GM21619 (cell line): ENCODE measurements around the gene MAGEH1.
"Not testable (repeated sequence)": the region's sequence is repeated elsewhere in the genome, so short reads cannot be mapped to it uniquely, and the experiment has no call there.

ENCODE experiments used
- ATAC-seq: cut with Tn5 transposase; IDR thresholded peaks from one replicate; pipeline ENCODE4 v1.9.1; 2021; ENCODE audit not compliant: unreplicated experiment

The MAGEH1 gene, protein sequence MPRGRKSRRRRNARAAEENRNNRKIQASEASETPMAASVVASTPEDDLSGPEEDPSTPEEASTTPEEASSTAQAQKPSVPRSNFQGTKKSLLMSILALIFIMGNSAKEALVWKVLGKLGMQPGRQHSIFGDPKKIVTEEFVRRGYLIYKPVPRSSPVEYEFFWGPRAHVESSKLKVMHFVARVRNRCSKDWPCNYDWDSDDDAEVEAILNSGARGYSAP

GRCh38 chrX:55451990-55452832 is at the start of gene MAGEH1:
TSS of gene MAGEH1 (plus strand) at chrX:55452127. CDS start at chrX:55452375, 248 bp downstream.
- peak; percentile 98 for ATAC-seq

- ATAC-seq, result not testable (repeated sequence)
Measured at GRCh38 chrX:55427079-55427478, 24.8 kb upstream of the MAGEH1 start.

GRCh38 chrX:55443468-55443867 is 8.5 kb upstream of the MAGEH1 start:
- not testable (repeated sequence) for ATAC-seq

GRCh38 chrX:55450259-55450658 is 1.7 kb upstream of the MAGEH1 start:
- no peak for ATAC-seq

DNA sequence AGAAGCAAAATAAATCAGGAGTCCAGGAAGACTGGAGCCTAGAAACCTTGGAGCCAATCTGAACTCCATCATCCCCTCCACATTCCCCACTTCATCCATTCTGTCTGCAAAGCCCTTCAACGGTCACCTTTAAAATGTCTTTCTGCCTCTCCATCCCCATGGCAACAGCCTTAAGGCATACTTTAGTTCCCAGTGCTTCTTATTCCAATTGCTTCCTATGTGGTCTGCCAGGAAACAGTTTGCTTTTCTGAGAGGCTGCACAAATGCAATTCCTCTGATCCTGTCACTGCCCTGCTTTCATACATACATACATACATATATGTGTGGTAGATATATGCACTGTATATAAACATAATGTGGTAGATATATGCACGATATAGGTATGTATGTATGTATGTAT is 786 bp upstream of the MAGEH1 start:
- ATAC-seq, result no peak

- ATAC-seq, result peak; percentile 25
Measured at GRCh38 chrX:55451626-55451989, 319 bp upstream of the MAGEH1 start.

GRCh38 chrX:55452833-55453124 is 852 bp downstream of the MAGEH1 start:
- ATAC-seq, result no peak

DNA sequence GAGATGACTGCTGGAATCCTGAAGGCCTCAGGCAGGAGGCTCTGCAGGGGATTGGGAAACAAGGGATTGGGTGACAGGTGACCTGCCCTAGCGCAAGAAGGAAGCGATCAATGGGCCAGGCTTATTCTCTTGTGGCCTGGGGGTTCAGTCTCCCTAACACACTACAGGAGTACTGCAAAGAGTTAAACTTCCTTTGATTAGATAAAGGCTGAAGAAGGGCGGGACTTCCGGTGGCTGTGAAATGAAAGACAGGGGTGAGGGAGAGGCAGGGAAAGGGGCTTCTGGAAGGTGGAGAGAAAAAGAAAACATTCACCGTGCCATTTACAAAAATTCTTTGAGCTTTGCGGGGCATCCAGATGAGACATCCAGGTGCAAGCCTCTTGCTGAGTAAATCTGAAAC is 3.8 kb downstream of the MAGEH1 start:
- not testable (repeated sequence) for ATAC-seq

GRCh38 chrX:55459426-55459825 is 7.5 kb downstream of the MAGEH1 start:
- ATAC-seq, result not testable (repeated sequence)

- not testable (repeated sequence) for ATAC-seq
Measured at GRCh38 chrX:55459926-55460325, 8.0 kb downstream of the MAGEH1 start.

GRCh38 chrX:55464050-55464449 is 12.1 kb downstream of the MAGEH1 start:
- ATAC-seq, result not testable (repeated sequence)

- not testable (repeated sequence) for ATAC-seq
Measured at GRCh38 chrX:55465108-55465507, 13.2 kb downstream of the MAGEH1 start.

GRCh38 chrX:55465791-55466190 is 13.9 kb downstream of the MAGEH1 start:
- ATAC-seq, result not testable (repeated sequence)

DNA sequence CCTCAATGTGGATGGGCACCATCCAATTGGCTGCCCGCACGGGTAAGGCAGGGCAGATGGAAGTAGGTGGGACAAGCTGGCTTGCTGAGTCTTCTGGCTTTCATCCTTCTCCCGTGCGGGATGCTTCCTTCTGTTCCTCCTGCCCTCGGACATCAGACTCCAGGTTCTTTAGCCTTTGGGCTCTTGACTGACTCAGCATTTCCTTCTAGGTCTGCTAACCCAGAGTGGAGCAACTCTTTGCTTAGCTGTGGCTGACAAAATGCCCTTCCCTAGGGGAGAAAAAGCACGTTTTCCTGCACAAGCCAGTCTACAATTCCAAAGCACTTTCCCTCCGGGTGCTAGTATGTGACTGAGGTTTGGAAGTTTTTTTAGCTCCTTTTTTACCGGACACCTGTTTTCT is 28.0 kb downstream of the MAGEH1 start:
- ATAC-seq, result not testable (repeated sequence)

GRCh38 chrX:55480390-55481062 is 28.6 kb downstream of the MAGEH1 start:
- no peak for ATAC-seq

DNA sequence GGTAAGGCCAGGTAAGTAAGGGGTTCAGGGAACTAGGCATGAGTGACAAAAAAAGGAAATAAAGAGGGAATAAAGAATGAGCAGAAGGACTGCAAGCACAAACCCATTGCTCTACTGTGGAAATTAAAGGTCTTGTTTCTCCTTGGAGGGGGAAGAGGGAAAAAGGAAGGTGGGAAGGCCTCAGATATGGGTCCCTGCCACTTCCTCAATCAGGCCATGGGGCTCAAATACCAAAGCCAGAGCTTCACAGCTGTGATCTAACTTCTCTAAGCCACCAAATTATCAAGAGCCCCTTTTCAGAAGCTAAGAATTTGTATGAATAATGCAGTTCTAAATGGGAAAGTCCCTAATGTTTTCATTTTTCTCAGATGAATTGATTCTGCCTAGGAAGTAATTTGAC is 33.0 kb downstream of the MAGEH1 start:
- no peak for ATAC-seq

- ATAC-seq, result no peak
Measured at GRCh38 chrX:55486736-55487135, 34.8 kb downstream of the MAGEH1 start.

DNA sequence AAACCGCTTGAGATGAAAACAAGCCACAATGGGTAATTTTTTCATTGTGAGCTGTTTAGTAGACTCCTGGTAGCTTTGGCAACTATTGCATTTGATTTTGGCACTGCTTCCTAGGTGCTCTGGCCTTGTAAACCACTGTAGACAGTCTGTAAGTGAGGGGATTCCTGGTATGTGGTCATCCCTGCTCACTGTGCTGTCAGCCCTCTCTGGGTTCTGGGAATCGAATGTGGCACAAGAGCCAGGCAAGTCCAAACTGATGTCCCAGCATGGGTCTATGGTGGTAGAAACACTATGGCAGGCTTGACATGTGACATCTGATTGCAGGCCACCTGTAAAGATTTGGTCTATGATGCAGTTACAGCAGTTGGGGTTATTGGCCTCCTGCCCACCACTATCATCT is 35.2 kb downstream of the MAGEH1 start:
- no peak for ATAC-seq

DNA sequence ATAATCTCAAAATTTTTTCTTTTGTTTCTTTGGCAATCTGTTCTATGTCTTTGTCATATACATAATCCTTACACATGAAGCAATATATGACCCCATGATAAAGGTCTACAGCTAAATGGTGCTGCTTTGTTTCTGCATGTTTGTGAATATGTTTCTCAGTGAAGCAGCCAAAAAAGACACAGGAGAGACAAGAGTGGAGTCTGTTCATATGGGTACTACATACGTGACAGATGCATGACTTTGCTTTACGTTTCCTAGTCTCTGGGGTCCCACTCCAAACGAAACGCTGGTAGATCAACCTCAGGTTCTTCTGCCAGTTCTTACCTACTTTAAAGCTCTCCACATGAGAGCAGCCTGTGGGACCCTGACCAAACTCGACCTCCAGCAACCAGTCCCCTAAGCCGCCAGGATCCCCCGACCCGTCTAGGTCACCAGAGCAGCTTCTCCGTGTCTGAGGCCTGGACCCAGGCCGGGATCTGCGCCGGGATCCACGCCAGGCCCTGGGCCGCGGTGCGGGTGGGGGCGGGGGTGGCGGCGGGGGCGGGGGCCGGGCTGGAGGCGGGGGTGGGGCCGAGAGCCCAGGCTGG is 36.2 kb downstream of the MAGEH1 start:
- ATAC-seq, result peak; percentile 4

- peak; percentile 55 for ATAC-seq
Measured at GRCh38 chrX:55488593-55489313, 36.8 kb downstream of the MAGEH1 start.
